H1 (cell line): ENCODE results near the gene TNS1. TPM values are rescaled to one million over a fixed set of nuclear protein-coding genes. Genes with fewer than 3 reads are reported as not detected.
A peak's percentile ranks its signal among the peaks of the same experiment; 100 is the strongest.

Experiments
- BACH1 ChIP-seq: IDR thresholded peaks from 2 replicates; pipeline ENCODE4 v1.6.1; 2012; ENCODE audit warnings: low read length, improper control_type of control experiment
- CBX5 ChIP-seq: fragments of 300-800, 300-1000 bp; sonication (generic); IDR thresholded peaks from 2 replicates; pipeline ENCODE4 v1.7.1; 2016; ENCODE audit warnings: antibody characterized with exemption, low read length, low read depth
- KDM4A ChIP-seq: IDR thresholded peaks from one replicate; pipeline ENCODE4 v1.7.1; 2012; ENCODE audit warnings: low read depth, mild to moderate bottlenecking, moderate library complexity, low read length, inconsistent platforms; ENCODE audit not compliant: severe bottlenecking
- KDM5A ChIP-seq: fragments of 200-600 bp; IDR thresholded peaks from 2 replicates; pipeline ENCODE4 v1.7.1; 2012; ENCODE audit warnings: mild to moderate bottlenecking, low read length, inconsistent platforms, mixed read lengths
- POLR2AphosphoS5 ChIP-seq: IDR thresholded peaks from 2 replicates; pipeline ENCODE4 v1.6.1; 2011; ENCODE audit warnings: low read depth, low read length
- RFX5 ChIP-seq: IDR thresholded peaks from 2 replicates; pipeline ENCODE4 v1.6.1; 2011; ENCODE audit warnings: low read depth, low read length, improper control_type of control experiment, borderline replicate concordance
- SP1 ChIP-seq: IDR thresholded peaks from 2 replicates; pipeline ENCODE4 v1.6.1; 2011; ENCODE audit warnings: low read depth, low read length
- SP4 ChIP-seq: IDR thresholded peaks from 2 replicates; pipeline ENCODE4 v1.6.1; 2012; ENCODE audit warnings: low read length, inconsistent platforms
- TCF12 ChIP-seq: IDR thresholded peaks from 2 replicates; pipeline ENCODE4 v1.6.1; 2011; ENCODE audit warnings: low read depth, mild to moderate bottlenecking, low read length
- TEAD4 ChIP-seq: IDR thresholded peaks from 2 replicates; pipeline ENCODE4 v1.6.1; 2012; ENCODE audit warnings: low read depth, low read length, inconsistent platforms, mixed read lengths
- ZNF274 ChIP-seq: IDR thresholded peaks from 2 replicates; pipeline ENCODE4 v1.7.0; 2012; ENCODE audit warnings: low read length, borderline replicate concordance; ENCODE audit errors: extremely low read depth
- polyA plus RNA-seq, 7 experiments: library from polyadenylated mRNA; depleted of rRNA in 3 of 7; stranded (reverse) in 5 of 7; unstranded in 2 of 7; fragments of >200 nt in 5 of 7; fragments of 200-250 nt in 2 of 7; gene quantifications; 1 replicate in 5 of 7; 2 replicates in 1 of 7; 4 replicates in 1 of 7; pipeline versions ENCODE4 v1.2.1 to v1.2.3, GENCODE V29; 2011 to 2013; ENCODE audit warnings: missing spikeins in 2 of 7, mixed read lengths in 2 of 7
- total RNA-seq: library from RNA; stranded (reverse); fragmentation: NEBNext Ultra II Directional; extraction: Animal tissue kit (Norgen Biotek cat#: 25700); gene quantifications from 2 replicates; pipeline ENCODE4 v1.2.1, GENCODE V29; 2021
- TF ChIP-seq, protein P1 (sequence below): IDR thresholded peaks from 2 replicates; pipeline ENCODE4 v1.6.1; 2012; ENCODE audit warnings: inconsistent platforms
- TF ChIP-seq, protein P2 (sequence below): IDR thresholded peaks from 2 replicates; pipeline ENCODE4 v1.6.1; 2012; ENCODE audit warnings: inconsistent platforms

The TNS1 gene
- total and polyA plus RNA-seq, 2 of the 8 experiments (the other 6 are each of a cell fraction or from before 2014, with no cell fraction given) = 1.5 to 5.1 TPM

DNA sequence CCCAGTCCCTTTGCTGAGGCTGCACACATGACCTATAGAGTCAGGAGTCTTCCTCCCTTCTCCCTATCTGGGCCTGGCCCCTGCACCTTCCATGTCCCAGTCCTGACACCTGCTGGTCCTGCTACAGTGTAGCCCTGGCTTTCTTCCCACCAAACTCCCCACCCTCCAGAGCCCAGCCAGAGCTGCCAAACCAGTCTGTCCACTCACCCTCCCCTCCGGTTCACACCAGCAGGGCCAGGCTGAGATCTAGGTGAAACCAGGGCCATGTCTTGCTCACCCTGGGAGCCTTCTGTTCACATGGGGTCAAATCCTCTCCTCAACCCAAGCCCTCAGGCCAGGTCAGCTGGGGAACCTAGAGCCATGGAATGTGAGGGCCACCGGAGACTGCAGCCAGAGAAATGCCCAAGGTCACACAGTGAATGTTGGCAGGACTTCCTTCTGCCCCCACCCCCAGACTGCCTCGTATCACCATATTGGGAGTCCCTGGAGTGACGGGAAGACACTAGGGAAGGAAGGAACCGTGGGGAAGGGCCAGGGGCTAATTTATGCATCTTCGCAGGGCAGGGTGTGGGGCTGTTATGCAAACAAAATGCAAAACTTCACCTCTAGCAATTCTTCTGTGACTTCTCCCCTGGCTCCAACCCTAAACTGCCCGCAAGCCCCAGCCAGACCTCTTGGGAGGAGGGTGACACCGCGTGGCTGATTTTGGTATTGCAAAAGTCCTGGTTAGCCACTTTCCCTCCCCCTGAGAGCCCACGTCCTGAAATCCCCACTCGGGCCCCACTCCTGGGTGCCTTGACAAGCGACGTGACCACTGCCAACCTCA lies 14.6 kb downstream of the TNS1 start (continued):
- TF ChIP-seq ZNF274 = no peak
- no peak for TF ChIP-seq SP4
- TF ChIP-seq TEAD4 = peak; percentile 62; the same call in 1 of the 2 replicates
- TF ChIP-seq, protein P1, sequence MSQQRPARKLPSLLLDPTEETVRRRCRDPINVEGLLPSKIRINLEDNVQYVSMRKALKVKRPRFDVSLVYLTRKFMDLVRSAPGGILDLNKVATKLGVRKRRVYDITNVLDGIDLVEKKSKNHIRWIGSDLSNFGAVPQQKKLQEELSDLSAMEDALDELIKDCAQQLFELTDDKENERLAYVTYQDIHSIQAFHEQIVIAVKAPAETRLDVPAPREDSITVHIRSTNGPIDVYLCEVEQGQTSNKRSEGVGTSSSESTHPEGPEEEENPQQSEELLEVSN = no peak
- no peak for TF ChIP-seq KDM5A
- TF ChIP-seq, protein P2, sequence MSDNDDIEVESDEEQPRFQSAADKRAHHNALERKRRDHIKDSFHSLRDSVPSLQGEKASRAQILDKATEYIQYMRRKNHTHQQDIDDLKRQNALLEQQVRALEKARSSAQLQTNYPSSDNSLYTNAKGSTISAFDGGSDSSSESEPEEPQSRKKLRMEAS = 0 out of 2 replicates have a peak, but pooled peaks have one; percentile 26
- peak; percentile 24 for TF ChIP-seq KDM4A
- TF ChIP-seq RFX5 = no peak
- TF ChIP-seq TCF12 = 0 out of 2 replicates have a peak, but pooled peaks have one; percentile 68
- TF ChIP-seq SP1 = peak; percentile 89
- TF ChIP-seq CBX5 = no peak
- peak; percentile 58 for TF ChIP-seq BACH1
- peak; percentile 33; the same call in 1 of the 2 replicates for TF ChIP-seq POLR2AphosphoS5
